ENCODE data around the gene FMN1. TPM values are rescaled to one million over a fixed set of nuclear protein-coding genes. Genes with fewer than 3 reads are reported as not detected.

Gene FMN1
- total RNA-seq, 4 donors from 2014 or later: 5.1 to 13.3 (median 9.0) TPM

GRCh38 chr15:33008284-33008995 is 186.1 kb downstream of the FMN1 start:
- Histone ChIP-seq H3K27me3 (no peaks in the 10 kb centered on the region), H3K4me3 (no peak overlapping the region), H3K4me1 (peaks cover 6 to 23% (median 8%) of the 10 kb centered on the region in 3 donors), H3K9me3 (no peaks in the 10 kb centered on the region), H3K36me3 (no peaks in the 10 kb centered on the region), H3K27ac (peak overlapping the region; percentile 12 to 65 (median 47))
- peak; percentile 90 for ATAC-seq
- WGBS, 2 donors (ENCODE audit: low coverage in 1 of 2): 3 to 11% methylated on average over 3 of the region's 3 CpGs
- TF ChIP-seq EP300 (IDR thresholded peaks at IDR 0.05) (no peak), POLR2A (IDR thresholded peaks at IDR 0.05) (no peak), CTCF (IDR thresholded peaks at IDR 0.05) (no peak), POLR2AphosphoS5 (IDR thresholded peaks at IDR 0.05) (peak; percentile 77)

GRCh38 chr15:33007303-33007855 is 187.1 kb downstream of the FMN1 start:
- Histone ChIP-seq H3K4me3 (no peak overlapping the region), H3K27me3 (no peaks in the 10 kb centered on the region), H3K9me3 (no peaks in the 10 kb centered on the region), H3K4me1 (peaks cover 6 to 23% (median 8%) of the 10 kb centered on the region in 3 donors), H3K36me3 (no peaks in the 10 kb centered on the region), H3K27ac (peak overlapping the region in 1 of 4 donors; percentile 65)
- TF ChIP-seq CTCF (IDR thresholded peaks at IDR 0.05) (peak in 1 of 4 experiments; percentile 23), POLR2A (IDR thresholded peaks at IDR 0.05) (no peak), POLR2AphosphoS5 (IDR thresholded peaks at IDR 0.05) (peak; percentile 39)
- ATAC-seq: no peak
- WGBS, 2 donors (ENCODE audit: low coverage in 1 of 2): 8 to 29% methylated on average over 3 to 4 of the region's 4 CpGs

GRCh38 chr15:33005582-33005981 is 188.9 kb downstream of the FMN1 start:
- H3K36me3 ChIP-seq: no peaks in the 10 kb centered on the region
- no peak overlapping the region for H3K27ac ChIP-seq
- WGBS, 2 donors (ENCODE audit: low coverage in 1 of 2): 62 to 100% methylated on average over 1 of the region's 1 CpG
- H3K9me3 ChIP-seq: no peaks in the 10 kb centered on the region
- H3K4me3 ChIP-seq: no peak overlapping the region
- no peak for ATAC-seq
- no peaks in the 10 kb centered on the region for H3K27me3 ChIP-seq
- peaks cover 6 to 23% (median 8%) of the 10 kb centered on the region in 3 donors for H3K4me1 ChIP-seq
- TF ChIP-seq POLR2AphosphoS5 (IDR thresholded peaks at IDR 0.05) (no peak), CTCF (IDR thresholded peaks at IDR 0.05) (no peak), EP300 (IDR thresholded peaks at IDR 0.05) (no peak), POLR2A (IDR thresholded peaks at IDR 0.05) (no peak)

- TF ChIP-seq POLR2A (IDR thresholded peaks at IDR 0.05) (no peak), POLR2AphosphoS5 (IDR thresholded peaks at IDR 0.05) (no peak), CTCF (IDR thresholded peaks at IDR 0.05) (no peak), EP300 (IDR thresholded peaks at IDR 0.05) (no peak)
- ATAC-seq: no peak
- Histone ChIP-seq H3K27me3 (no peaks in the 10 kb centered on the region), H3K9me3 (peaks cover 0 to 5% (median 0%) of the 10 kb centered on the region in 3 donors), H3K4me3 (no peak overlapping the region), H3K27ac (no peak overlapping the region), H3K36me3 (no peaks in the 10 kb centered on the region), H3K4me1 (no peaks in the 10 kb centered on the region)
Measured at GRCh38 chr15:33001926-33002325, 192.6 kb downstream of the FMN1 start.
